ENCODE data around the gene AANAT.

The AANAT gene

DNA sequence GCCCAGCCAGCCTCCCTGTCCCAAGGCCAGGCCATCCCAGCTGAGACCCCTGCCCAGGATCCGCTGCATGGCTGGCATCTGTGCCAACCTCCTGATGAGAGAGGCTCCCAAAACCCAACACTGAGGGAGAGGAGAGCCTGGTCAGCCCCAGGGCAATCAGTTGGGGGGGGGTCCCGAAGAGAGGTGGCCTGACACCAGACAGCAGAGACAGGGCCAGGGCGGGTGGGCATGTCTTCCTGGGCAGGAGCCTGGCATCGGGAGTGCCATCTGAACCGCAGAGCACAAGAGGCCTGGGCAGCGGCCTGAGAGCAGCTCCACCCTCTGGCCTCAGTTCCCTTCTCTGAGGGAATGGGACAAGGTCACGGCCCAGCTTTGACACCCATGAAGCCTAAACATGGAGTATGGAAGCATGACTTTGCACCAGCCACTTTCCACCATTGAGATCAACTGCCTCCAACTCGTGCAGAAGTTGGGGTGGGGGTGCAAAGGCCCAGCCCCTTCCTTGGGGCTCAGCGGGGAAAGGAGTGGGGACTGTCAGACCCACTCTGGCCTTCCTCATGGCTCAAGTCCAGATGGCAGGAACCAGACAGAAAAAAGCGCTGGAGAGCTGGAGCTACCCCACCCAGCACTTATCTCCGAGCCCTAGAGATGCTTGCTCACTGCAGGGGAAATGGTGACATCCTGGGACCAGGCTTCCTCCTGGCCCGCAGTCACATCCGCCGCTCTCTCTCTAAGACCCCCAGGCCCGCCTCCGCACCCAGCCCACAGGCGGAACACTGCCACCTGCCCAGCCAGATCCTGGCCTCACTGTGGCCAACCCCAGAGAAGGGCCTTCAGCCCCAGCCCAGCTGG lies 24.1 kb downstream of the AANAT start:
- no peak for ATAC-seq

DNA sequence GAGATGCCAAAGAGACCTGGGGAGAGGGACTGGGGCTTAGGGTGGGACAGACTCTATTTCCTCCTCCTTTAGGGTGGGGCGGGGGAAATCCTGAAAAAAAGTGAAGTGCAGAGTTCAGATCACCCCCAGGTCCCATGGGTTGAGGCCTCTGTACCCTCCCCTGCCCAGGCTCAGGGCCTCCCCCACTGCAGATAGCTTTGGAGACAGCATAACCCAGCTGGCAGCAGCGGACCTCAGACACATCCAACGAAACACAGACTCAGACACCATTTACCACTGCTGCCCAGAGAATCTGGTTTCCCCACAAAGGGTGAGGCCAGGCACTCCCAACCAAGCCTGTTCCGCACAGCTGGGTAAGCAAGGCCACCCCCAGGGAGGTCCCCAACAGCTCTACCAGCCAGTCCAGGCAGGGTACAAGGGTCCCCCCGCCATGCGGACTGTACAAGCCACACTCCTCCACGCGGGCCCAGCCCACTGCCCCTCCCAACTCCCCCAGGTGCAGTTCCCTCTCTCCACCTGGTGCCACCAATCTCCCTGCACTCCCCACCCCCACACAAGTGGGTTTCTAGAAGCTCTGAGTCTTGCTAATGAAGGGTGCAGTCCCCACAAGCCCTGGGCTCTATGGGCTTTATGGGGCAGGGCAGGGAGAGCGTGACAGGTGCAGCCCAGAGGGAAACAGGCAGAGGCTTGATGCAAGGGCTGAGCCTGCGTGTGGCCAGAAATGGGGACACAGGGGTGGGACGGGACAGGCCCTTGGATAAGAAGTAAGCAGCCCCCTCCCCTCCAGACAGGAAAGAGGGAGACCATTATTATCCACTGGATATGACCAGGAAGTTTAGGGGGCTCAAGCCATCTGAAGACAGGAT lies 25.0 kb downstream of the AANAT start:
- no peak for ATAC-seq
- TF ChIP-seq, protein P1, sequence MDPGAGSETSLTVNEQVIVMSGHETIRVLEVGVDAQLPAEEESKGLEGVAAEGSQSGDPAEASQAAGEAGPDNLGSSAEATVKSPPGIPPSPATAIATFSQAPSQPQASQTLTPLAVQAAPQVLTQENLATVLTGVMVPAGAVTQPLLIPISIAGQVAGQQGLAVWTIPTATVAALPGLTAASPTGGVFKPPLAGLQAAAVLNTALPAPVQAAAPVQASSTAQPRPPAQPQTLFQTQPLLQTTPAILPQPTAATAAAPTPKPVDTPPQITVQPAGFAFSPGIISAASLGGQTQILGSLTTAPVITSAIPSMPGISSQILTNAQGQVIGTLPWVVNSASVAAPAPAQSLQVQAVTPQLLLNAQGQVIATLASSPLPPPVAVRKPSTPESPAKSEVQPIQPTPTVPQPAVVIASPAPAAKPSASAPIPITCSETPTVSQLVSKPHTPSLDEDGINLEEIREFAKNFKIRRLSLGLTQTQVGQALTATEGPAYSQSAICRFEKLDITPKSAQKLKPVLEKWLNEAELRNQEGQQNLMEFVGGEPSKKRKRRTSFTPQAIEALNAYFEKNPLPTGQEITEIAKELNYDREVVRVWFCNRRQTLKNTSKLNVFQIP (CRISPR knock-in tag; IDR thresholded peaks at IDR 0.05; ENCODE audit: borderline replicate concordance, low read depth), result no peak
- TF ChIP-seq ZNF565 (CRISPR knock-in tag; conservative IDR thresholded peaks at IDR 0.05; ENCODE audit: low read depth), result no peak
- TF ChIP-seq PPARA (CRISPR knock-in tag; IDR thresholded peaks at IDR 0.05; ENCODE audit: borderline replicate concordance), result no peak
- TF ChIP-seq, protein P2, sequence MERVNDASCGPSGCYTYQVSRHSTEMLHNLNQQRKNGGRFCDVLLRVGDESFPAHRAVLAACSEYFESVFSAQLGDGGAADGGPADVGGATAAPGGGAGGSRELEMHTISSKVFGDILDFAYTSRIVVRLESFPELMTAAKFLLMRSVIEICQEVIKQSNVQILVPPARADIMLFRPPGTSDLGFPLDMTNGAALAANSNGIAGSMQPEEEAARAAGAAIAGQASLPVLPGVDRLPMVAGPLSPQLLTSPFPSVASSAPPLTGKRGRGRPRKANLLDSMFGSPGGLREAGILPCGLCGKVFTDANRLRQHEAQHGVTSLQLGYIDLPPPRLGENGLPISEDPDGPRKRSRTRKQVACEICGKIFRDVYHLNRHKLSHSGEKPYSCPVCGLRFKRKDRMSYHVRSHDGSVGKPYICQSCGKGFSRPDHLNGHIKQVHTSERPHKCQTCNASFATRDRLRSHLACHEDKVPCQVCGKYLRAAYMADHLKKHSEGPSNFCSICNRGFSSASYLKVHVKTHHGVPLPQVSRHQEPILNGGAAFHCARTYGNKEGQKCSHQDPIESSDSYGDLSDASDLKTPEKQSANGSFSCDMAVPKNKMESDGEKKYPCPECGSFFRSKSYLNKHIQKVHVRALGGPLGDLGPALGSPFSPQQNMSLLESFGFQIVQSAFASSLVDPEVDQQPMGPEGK (CRISPR knock-in tag; IDR thresholded peaks at IDR 0.05; ENCODE audit: borderline replicate concordance), result no peak
- no peak for TF ChIP-seq SNAI2 (CRISPR knock-in tag; IDR thresholded peaks at IDR 0.05)
- TF ChIP-seq TOX (CRISPR knock-in tag; IDR thresholded peaks at IDR 0.05; ENCODE audit: borderline replicate concordance), result no peak
- TF ChIP-seq RARB (CRISPR knock-in tag; IDR thresholded peaks at IDR 0.05), result no peak
- TF ChIP-seq TCF4 (CRISPR knock-in tag; IDR thresholded peaks at IDR 0.05; ENCODE audit: borderline replicate concordance), result no peak
- TF ChIP-seq ARNTL (CRISPR knock-in tag; IDR thresholded peaks at IDR 0.05; ENCODE audit: borderline replicate concordance, low read depth), result no peak

More for the DNA sequence above, 24.1 kb downstream of the AANAT start:
- TF ChIP-seq TCF4 (CRISPR knock-in tag; IDR thresholded peaks at IDR 0.05; ENCODE audit: borderline replicate concordance) (no peak), TOX (CRISPR knock-in tag; IDR thresholded peaks at IDR 0.05; ENCODE audit: borderline replicate concordance) (no peak), ZNF565 (CRISPR knock-in tag; conservative IDR thresholded peaks at IDR 0.05; ENCODE audit: low read depth) (no peak), ZC3H10 (CRISPR knock-in tag; IDR thresholded peaks at IDR 0.05) (no peak), ISL1 (CRISPR knock-in tag; IDR thresholded peaks at IDR 0.05) (no peak), ZFP3 (CRISPR knock-in tag; IDR thresholded peaks at IDR 0.05) (no peak), ARNTL (CRISPR knock-in tag; IDR thresholded peaks at IDR 0.05; ENCODE audit: borderline replicate concordance, low read depth) (no peak), OSR1 (CRISPR knock-in tag; IDR thresholded peaks at IDR 0.05) (no peak), CSDC2 (CRISPR knock-in tag; IDR thresholded peaks at IDR 0.05) (no peak), ZNF8 (CRISPR knock-in tag; IDR thresholded peaks at IDR 0.05) (no peak), GLIS3 (CRISPR knock-in tag; IDR thresholded peaks at IDR 0.05) (no peak), PPARA (CRISPR knock-in tag; IDR thresholded peaks at IDR 0.05; ENCODE audit: borderline replicate concordance) (no peak), SNAI2 (CRISPR knock-in tag; IDR thresholded peaks at IDR 0.05) (no peak)
- TF ChIP-seq, protein P1 (CRISPR knock-in tag; IDR thresholded peaks at IDR 0.05; ENCODE audit: borderline replicate concordance, low read depth), result no peak
- TF ChIP-seq, protein P3, sequence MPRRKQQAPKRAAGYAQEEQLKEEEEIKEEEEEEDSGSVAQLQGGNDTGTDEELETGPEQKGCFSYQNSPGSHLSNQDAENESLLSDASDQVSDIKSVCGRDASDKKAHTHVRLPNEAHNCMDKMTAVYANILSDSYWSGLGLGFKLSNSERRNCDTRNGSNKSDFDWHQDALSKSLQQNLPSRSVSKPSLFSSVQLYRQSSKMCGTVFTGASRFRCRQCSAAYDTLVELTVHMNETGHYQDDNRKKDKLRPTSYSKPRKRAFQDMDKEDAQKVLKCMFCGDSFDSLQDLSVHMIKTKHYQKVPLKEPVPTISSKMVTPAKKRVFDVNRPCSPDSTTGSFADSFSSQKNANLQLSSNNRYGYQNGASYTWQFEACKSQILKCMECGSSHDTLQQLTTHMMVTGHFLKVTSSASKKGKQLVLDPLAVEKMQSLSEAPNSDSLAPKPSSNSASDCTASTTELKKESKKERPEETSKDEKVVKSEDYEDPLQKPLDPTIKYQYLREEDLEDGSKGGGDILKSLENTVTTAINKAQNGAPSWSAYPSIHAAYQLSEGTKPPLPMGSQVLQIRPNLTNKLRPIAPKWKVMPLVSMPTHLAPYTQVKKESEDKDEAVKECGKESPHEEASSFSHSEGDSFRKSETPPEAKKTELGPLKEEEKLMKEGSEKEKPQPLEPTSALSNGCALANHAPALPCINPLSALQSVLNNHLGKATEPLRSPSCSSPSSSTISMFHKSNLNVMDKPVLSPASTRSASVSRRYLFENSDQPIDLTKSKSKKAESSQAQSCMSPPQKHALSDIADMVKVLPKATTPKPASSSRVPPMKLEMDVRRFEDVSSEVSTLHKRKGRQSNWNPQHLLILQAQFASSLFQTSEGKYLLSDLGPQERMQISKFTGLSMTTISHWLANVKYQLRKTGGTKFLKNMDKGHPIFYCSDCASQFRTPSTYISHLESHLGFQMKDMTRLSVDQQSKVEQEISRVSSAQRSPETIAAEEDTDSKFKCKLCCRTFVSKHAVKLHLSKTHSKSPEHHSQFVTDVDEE (CRISPR knock-in tag; IDR thresholded peaks at IDR 0.05), result no peak
- TF ChIP-seq, protein P4, sequence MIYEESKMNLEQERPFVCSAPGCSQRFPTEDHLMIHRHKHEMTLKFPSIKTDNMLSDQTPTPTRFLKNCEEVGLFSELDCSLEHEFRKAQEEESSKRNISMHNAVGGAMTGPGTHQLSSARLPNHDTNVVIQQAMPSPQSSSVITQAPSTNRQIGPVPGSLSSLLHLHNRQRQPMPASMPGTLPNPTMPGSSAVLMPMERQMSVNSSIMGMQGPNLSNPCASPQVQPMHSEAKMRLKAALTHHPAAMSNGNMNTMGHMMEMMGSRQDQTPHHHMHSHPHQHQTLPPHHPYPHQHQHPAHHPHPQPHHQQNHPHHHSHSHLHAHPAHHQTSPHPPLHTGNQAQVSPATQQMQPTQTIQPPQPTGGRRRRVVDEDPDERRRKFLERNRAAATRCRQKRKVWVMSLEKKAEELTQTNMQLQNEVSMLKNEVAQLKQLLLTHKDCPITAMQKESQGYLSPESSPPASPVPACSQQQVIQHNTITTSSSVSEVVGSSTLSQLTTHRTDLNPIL (CRISPR knock-in tag; IDR thresholded peaks at IDR 0.05; ENCODE audit: low read depth), result no peak
- TF ChIP-seq, protein P5, sequence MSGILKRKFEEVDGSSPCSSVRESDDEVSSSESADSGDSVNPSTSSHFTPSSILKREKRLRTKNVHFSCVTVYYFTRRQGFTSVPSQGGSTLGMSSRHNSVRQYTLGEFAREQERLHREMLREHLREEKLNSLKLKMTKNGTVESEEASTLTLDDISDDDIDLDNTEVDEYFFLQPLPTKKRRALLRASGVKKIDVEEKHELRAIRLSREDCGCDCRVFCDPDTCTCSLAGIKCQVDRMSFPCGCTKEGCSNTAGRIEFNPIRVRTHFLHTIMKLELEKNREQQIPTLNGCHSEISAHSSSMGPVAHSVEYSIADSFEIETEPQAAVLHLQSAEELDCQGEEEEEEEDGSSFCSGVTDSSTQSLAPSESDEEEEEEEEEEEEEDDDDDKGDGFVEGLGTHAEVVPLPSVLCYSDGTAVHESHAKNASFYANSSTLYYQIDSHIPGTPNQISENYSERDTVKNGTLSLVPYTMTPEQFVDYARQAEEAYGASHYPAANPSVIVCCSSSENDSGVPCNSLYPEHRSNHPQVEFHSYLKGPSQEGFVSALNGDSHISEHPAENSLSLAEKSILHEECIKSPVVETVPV (CRISPR knock-in tag; IDR thresholded peaks at IDR 0.05), result no peak
- TF ChIP-seq, protein P2 (CRISPR knock-in tag; IDR thresholded peaks at IDR 0.05; ENCODE audit: borderline replicate concordance), result no peak

Data from SK-N-SH treated with all-trans-retinoic acid at 6 μM for 48 hours (cell line).